NCI-H2107 treated with DMSO at 0.1 percent for 48 hours (cell line): ENCODE results near the gene ZBTB46.
A peak's percentile ranks its signal among the peaks of the same experiment; 100 is the strongest.
"Not testable (repeated sequence)": the region's sequence is repeated elsewhere in the genome, so short reads cannot be mapped to it uniquely, and the experiment has no call there.

Experiments used
- DNase-seq: peaks from one replicate; lab custom pipeline; 2025; ENCODE audit not compliant: unreplicated experiment; lab: John Stamatoyannopoulos, UW

Gene ZBTB46

DNA sequence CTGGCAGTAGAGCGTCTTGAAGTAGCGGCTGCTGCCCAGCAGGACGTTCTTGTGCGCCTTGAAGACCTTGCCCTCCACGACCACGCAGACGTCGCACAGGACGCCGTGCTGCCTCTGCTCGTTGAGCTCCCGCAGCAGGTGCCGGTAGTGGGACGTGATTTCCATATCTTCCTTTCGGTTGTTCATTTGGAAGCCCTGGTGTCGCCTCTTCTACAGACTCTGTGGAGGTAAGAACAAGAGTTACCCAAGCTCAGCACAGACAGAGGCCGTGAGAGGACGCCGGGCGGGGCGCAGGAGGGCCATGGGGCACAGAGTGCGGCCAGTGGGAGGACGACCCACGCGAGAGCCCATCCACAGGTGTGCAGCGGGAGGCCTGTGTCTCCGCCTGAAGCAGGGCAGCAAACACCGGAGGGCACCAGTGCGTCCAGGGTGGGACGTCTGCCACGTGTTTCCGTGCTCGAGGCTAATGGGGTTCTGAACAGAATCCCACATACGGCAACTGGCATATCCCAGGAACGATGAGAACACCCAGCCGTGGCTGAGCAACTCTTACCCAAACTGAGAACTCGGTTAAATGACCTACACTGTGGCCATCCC is 40.4 kb downstream of the ZBTB46 start:
- DNase-seq, result no peak

DNA sequence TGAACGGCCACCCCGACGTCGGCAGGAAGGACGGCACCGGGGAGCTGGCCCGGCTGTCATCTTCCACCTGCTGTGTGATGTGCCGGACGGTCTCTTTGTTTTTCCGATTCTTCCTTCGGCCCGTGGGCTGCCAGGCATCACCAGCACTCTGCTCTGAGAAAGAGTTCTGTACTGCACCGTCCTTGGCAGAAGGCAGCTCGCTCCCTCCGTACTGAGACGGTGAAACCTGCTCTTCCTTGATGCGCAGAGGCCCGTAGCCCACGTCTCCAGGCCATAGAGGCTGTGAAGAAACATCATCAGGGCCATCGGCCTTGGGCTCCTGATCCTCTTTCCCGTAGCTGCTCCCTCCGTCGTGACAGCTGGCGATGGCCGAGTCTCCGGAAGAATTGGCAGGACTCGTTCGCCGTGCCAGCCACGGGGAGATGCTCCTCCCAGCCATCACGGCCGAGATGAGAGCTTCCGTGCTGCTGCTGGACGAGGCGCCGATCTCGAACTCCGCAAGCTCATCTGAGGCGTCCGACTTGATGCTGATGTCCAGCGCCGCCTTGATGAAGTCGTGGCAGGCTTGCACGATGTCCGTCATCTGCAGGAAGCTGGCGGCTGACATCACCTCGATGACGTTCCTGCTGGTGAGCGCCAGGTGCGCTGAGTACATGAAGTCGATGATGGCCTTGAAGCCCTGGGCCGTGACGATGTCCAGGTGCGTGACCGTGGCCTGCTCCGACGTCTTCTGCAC is 41.1 kb downstream of the ZBTB46 start:
- DNase-seq, result no peak

DNA sequence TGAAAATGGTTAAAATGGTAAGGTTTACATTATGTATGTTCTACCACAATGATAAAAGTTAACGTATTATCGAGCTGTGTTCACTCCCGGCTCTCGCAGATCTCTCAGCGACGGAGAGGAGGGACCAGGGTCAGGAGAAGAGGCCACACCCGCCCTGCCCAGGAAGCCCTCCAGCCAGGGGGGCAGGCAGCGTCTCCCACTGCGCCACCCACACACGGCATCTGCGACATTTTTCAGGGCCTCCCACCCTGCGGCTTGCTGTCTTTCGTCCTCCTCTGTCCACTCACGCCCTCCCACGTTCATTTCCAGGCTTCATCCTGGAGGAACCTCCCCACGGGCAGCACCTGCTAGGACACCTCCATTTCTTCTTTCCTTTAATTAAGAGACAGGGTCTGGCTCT is 43.3 kb downstream of the ZBTB46 start:
- no peak for DNase-seq

DNA sequence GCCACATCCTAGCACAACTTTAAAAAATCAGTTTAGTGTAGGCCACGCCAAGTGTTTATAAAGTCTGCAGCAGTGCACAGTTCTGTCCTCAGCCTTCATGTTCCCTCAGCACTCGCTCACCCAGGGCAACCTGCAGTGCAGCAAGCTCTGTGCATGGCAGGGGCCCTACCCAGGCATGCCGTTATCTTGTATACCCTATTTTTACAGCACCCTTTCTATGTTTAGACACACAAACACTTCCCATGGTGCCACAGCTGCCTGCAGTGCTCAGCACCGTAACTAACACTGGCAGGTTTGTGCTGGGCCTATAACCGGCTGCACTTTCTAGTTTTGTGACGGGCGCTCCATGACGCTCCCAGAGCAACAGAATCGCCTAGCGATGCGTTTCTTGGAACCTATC is 43.8 kb downstream of the ZBTB46 start:
- no peak for DNase-seq

DNA sequence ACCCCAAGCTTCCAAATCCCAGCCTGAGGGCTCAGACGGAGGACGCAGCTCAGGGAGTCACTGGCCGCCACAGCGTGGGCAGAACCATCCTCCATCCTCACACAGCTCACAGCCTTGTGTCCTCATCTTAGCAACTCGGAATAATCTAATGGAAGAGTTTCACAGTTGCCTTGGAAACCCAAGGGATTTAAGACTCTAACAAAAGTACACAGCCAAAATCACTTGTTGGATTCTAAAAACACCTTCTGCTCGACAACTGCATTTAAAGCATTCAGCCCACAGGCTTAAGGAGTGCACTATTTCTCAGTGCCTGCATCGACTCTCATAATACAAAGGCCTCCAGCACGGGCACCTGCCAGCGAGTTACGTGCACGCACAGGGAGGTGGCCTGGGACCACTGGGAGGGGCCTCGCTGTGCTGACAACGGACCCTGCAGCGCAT is 45.4 kb downstream of the ZBTB46 start:
- DNase-seq, result peak; percentile 57

DNA sequence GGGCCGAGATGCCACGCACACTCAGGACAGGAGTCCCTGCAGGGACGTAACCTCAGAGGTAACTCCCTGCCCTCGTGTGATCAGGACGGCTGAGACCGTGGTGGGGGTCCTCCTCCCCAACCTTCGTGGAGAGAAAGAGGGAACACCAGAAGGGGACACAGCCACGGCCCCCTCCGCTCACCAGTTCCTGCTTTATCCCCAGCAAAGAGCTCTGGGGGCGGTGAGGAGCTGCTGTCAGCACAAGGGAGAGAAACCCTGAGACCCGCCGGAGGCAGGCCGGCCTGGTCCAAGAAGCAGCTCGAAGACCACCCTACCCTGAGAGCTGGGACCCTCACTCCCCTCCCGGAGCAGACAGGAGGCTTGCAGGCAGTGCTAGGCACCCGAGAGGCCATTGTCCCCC is 47.1 kb downstream of the ZBTB46 start:
- DNase-seq, result no peak

DNA sequence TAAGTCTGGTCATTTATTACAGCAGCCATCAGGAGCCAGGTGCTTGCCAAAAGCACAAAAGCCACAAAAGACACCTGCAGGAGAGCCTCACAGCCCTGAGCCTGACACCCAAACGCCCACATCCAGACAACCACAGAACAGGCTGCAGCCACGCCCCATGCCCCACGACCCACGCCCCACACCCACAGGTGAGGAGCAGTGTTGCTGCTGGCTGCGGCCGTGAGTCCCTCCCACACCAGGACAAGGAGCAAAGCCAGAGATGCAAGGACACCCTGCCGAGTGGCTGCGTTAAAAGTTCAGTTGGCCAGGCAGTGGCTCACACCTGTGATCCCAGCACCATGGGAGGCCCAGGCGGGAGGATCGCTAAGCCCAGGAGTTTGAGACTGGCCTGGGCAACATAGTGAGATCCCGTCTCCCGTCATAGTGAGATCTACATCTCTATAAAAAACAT is 48.5 kb downstream of the ZBTB46 start:
- peak; percentile 19 for DNase-seq

DNA sequence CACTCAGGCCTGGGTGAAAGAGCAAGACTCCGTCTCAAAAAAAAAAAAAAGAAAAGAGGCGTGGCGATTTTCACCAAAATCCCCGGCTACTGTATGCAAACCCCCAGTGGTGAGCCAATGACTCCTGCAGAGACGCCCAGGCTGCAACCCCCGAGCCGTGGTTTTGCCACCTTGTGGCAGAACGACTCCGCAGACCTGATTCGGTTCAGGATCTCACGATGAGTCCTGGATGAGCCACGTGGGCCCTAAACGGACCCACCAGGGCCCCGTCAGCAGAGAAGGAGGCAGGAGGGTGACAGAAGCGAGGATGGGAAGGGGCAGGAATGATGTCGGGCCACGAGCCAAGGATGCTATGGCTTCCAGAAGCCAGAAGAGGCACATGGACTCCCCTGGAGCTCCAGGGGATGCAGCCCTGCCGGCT is 49.0 kb downstream of the ZBTB46 start:
- no peak for DNase-seq

DNA sequence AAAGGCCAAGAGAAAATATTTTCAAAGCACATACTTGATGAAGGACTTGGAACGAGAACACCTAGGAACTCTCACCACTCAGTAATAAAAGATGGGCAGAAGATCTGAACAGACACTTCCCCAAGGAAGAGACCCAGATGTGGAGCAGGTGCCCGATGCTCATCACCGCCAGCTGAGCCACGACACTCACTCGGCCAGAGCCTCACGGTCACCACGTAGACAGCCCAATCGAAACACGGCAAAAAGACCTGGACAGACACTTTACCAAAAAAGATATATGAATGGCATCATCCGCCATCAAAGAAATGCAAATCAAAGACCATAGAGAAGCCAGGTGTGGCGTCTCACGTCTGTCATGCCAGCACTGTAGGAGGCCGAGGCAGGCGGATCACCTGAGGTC is 49.9 kb downstream of the ZBTB46 start:
- no peak for DNase-seq

DNA sequence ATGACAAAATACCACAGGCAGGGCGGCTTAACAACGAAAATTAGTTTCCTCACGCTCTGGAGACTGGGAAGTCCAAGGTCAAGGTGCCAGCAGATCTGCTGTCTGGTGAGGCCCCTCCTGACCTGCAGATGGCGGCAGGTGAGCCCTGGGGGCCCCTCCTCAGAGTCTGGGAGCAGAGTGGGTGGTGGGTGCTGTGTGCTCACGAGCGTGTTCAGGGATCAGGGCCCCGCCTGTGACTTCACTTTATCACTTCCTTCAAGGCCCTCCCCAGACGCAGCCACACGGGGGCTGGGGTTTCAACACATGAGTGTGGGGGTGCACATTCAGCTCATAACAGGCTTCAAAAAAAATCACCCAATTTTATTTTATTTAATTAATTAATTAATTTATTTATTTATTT is 52.2 kb downstream of the ZBTB46 start:
- DNase-seq, result no peak

DNA sequence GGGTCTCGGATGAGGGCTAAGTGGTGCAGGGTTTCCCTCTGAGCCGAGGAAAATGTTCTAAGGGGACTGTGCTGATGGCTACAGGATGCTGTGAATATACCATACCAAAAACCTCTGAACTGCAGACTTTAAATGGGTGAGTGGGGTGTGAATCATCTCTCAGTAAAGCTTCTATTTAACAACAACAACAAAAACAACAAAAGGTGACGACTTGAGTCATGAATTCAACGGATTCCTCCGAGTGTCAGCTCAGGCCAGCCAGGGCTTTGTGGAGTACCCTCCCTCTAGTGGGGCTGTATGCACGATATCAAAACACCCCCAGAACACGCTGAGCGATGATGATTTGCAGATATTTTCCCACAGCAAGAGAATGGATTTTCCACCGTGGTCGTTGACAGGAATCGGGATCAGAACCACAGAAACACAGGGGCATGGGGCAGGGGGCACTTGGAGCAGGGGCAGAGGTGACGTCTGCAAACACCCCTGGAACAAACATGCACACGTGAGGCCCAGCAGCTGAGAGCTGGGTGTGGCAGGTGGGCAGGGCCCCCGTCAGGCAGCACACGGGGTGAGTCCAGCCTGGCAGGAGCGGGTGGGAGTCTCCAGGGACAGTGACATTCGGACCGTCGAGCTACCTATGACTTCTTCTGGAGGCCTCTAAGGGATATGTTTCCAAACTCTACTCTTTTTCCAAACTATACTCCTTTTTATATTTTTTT is 52.9 kb downstream of the ZBTB46 start:
- DNase-seq, result no peak

DNA sequence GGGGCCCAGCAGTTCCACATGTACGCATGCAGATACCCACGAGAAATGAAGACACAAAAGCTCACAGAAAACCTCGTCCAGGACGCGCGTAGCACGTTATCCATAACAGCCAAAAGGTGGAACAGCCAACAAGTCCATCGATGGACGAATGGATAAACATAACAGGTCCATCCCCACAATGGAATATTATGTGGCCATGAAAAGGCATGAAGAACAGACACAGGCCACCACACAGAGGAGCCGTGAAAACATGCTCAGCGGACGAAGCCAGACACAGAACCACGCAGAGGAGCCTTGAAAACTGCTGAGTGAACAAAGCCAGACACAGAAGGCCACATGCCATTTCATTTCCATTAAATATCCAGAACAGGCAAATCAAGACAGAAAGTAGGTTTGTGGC is 53.5 kb downstream of the ZBTB46 start:
- DNase-seq, result no peak

DNA sequence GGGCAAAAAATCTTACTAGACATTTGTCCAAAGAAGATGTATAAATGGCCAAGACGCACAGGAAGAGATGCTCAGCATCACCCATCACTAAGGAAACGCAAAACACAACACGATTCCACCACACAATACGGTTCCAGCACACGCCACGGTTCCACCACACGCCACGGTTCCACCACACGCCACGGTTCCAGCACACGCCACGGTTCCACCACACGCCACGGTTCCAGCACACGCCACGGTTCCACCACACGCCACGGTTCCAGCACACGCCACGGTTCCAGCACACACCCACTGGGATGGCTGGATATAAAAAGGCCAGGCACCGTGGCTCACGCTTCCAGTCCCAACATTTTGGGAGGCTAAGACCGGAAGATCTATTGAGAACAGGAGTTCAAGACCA is 54.2 kb downstream of the ZBTB46 start:
- DNase-seq, result not testable (repeated sequence)

DNA sequence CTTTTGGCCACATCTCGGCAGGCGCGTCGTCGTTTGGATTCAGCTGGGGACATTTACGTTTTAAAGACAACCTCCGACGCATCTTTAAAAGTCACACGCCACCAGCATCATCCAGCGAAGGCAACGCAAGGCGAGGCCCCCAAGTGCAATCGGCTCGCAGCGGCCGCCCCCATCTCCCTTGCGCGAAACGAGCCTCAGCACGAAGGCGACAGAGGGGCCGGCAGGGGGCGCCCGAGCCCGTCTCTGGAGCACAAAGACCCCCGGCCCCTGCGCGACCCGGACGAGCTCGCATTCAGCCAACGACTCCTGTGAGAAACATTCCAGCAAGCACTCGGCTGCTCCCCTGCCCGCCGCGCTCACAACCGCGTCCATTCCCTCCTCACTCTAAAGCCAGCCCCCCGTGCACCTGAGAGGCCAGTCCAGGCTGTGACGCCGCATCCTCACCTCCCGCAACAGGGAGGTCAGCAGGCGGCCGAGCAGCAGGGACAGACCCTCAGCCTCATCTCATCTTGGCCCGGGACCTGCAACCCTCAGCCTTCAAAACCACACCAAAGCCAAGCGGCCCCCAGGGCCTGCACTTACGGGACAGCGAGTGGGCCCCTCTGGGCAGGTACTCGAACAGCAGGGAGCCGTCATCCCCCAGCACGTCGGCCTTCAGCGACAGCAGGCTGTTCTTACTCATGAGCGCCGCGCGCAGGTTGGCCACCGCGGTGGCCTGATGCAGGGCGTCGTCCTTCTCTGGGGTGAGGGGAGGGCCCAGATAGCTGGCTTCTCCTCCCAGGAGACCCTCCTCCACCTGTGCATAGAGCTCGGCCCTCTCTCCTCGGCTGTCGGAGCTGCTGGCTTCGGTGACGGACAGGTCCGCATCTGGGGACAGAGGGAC is 55.7 kb downstream of the ZBTB46 start:
- DNase-seq, result no peak

DNA sequence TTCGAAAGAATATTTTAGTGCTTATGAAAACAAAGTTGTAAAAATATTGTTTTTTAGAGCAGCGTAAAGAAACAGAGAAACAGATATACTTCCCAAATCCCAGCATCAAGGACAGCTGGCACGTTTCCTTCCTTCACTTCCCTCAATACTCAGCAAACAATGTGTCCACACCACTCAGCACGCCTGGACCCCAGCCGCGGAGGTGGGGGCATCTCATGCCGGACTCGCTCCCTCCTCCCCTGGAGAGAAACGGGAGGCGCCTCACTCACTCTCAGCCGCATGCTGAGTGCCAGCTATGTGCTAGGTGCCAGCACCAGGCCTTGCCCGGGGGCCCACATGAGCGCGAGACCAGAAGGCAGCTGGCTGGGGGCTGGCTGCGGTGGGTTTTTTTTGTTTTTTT is 56.8 kb downstream of the ZBTB46 start:
- DNase-seq, result no peak

DNA sequence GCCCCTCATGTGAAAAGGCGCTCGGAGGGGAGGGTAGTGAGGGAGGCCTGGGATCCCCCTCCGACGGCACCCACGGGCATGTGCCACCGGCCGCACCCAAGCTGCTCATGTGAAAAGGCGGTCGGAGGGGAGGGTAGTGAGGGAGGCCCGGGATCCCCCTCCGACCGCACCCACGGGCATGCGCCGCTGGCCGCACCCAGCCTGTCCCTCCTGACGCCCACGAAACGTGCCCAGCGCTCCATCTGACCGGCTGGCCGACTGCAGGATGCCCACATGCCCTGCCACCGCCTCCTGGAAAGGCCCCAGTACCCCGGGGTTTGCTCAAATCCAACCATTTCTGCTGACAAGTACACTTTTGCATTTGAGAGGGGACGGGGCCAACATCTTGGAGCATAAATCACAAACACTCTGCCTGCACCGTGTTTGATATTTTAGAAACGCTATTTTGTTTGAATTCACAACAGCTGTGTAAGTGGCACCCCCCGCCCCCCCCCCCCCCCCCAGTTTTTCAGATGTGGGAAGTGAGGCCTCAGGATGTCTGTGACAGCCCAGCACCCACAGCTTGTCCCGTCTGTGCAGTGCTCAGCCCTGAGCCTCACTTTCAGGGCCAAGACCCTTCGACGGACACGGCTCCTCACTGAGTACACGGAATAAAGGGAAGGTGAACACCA is 57.4 kb downstream of the ZBTB46 start:
- no peak for DNase-seq

DNA sequence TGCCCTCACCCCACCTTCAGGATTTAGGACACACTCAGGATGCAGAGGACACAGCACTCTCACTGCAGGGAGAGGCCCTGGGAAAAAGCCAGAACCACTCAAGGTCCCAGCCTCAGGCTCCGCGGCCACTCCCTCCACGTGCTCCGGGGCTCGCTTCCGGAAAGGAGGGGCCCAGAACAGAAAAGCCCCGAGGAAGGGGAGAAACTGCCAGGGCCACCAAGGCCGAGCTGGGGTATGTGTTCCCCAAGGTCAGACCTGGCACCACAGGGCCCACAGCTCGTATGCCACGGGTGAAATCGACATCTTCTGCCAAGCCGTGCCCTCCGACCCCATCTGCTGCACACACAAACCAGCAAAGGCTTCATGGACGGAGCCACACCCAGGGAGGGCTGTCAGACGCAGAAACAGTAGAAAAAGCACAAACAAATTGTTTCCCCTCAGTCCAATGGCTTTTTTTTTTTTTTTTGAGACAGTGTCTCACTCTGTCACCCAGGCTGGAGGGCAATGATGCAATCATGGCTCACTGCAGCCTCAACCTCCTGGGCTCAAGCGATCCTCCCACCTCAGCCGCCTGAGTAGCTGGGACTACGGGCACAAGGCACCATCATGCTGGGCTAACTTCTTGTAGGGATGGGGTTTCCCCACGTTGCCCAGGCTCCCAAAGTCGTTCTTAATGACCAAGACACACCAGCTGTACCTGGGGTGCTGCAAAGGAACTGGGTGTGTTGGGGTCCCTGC is 58.1 kb downstream of the ZBTB46 start:
- no peak for DNase-seq

DNA sequence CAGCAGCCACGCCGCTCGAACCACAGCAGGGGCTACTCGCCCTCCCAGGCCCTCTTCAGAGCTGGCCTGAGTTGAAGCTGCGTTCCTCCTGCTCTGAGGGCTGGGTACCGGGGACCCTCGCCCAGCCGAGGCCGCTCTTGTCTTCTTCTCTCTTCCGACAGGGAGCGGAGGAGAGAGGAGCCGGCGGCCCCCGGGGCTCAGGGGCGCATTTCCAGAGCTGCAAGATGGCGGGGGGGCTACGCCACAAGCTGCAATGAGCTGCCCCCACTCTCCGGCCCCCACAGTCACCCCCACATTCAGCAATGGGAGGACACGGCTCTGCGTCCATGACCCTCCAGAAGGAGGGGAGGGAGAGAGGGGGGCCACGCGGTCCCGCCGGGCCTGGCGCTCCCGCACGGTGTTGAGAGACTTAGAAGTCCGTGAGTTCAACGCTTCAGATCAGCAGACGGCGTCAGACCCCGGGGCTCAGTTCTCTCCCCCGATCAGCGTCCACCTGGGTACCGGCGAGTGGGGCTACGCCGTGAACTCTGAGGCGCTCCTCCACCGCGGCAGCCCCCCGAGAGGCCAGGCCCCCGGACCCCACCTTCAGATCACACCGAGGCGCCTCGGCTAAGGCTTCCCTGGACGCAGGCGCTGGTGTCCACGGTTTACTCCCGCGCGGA is 59.9 kb downstream of the ZBTB46 start:
- no peak for DNase-seq

DNA sequence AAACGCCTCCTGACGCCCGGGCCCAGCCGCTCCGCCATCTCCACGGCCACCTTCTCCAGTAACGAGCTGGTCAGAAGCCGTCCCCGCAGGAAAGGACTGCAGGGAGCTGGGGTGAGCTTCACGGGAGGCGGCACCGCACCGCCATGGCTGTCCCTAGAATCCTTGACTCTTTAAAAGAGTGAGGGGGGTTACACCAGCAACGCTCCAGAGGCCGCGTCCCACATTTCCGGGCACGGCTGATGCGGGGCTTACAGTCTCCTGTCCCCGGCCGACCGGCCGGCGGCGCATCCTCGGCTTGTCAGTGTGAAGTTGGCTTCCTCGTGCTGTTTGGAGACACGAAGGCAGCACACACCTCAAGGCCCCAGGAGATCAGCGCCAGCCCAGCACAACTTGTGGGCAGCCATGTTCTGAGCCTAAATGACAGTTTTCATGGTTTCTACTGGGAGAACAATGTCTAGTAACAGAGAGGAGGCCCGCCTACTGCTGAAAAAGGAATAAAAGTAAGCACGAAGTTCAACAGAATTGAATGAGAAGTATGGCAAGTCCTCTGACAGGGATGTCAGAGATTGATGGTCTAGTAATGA is 61.1 kb downstream of the ZBTB46 start:
- DNase-seq, result no peak
